H1 (cell line): ENCODE measurements around the gene DPF3. TPM values are rescaled to one million over a fixed set of nuclear protein-coding genes. Genes with fewer than 3 reads are reported as not detected.

Source experiments
- GABPA ChIP-seq: IDR thresholded peaks from 2 replicates; pipeline ENCODE4 v1.6.1; 2011; ENCODE audit warnings: mild to moderate bottlenecking, low read length, moderate library complexity, borderline replicate concordance; ENCODE audit not compliant: insufficient read depth
- TEAD4 ChIP-seq: IDR thresholded peaks from 2 replicates; pipeline ENCODE4 v1.6.1; 2012; ENCODE audit warnings: low read depth, low read length, inconsistent platforms, mixed read lengths
- polyA plus RNA-seq, 7 experiments: library from polyadenylated mRNA; depleted of rRNA in 3 of 7; stranded (reverse) in 5 of 7; unstranded in 2 of 7; fragments of >200 nt in 5 of 7; fragments of 200-250 nt in 2 of 7; gene quantifications; 1 replicate in 5 of 7; 2 replicates in 1 of 7; 4 replicates in 1 of 7; pipeline versions ENCODE4 v1.2.1 to v1.2.3, GENCODE V29; 2011 to 2013; ENCODE audit warnings: missing spikeins in 2 of 7, mixed read lengths in 2 of 7
- total RNA-seq: library from RNA; stranded (reverse); fragmentation: NEBNext Ultra II Directional; extraction: Animal tissue kit (Norgen Biotek cat#: 25700); gene quantifications from 2 replicates; pipeline ENCODE4 v1.2.1, GENCODE V29; 2021

The DPF3 gene
- total and polyA plus RNA-seq, 2 of the 8 experiments (the other 6 are each of a cell fraction or from before 2014, with no cell fraction given), result 0.19 TPM; not detected in 1

- TF ChIP-seq TEAD4, result no peak
- TF ChIP-seq GABPA, result no peak
These were observed 12.4 kb downstream of the DPF3 start (continued) for GRCh38 chr14:72881543-72881942.
